Ovary (tissue), 3 donors: ENCODE results near the gene USP20.

Experiments used
- EP300 ChIP-seq: sonication (generic); formaldehyde crosslinking; IDR thresholded peaks from one replicate; pipeline ENCODE4 v1.6.1; 2017; ENCODE audit warnings: antibody characterized with exemption
- POLR2A ChIP-seq: fragments of 450-650 bp; IDR thresholded peaks from one replicate; pipeline ENCODE4 v1.6.1; 2017; ENCODE audit warnings: antibody characterized with exemption, mild to moderate bottlenecking, moderate library complexity
- TF ChIP-seq, protein P1 (sequence below), 3 donors: fragments of 450-650 bp in 2 of 3; fragments of 200-600 bp in 1 of 3; IDR thresholded peaks; one replicate each; pipeline versions ENCODE4 v1.5.1 to v1.8.0; 2016 to 2022; ENCODE audit warnings: antibody characterized with exemption in 3 of 3, mild to moderate bottlenecking in 1 of 3
- donor health status: DM: no; HTN: no; CAD: no.

- TF ChIP-seq POLR2A: no peak
- TF ChIP-seq, protein P1, sequence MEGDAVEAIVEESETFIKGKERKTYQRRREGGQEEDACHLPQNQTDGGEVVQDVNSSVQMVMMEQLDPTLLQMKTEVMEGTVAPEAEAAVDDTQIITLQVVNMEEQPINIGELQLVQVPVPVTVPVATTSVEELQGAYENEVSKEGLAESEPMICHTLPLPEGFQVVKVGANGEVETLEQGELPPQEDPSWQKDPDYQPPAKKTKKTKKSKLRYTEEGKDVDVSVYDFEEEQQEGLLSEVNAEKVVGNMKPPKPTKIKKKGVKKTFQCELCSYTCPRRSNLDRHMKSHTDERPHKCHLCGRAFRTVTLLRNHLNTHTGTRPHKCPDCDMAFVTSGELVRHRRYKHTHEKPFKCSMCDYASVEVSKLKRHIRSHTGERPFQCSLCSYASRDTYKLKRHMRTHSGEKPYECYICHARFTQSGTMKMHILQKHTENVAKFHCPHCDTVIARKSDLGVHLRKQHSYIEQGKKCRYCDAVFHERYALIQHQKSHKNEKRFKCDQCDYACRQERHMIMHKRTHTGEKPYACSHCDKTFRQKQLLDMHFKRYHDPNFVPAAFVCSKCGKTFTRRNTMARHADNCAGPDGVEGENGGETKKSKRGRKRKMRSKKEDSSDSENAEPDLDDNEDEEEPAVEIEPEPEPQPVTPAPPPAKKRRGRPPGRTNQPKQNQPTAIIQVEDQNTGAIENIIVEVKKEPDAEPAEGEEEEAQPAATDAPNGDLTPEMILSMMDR (IDR thresholded peaks at IDR 0.05): no peak
- no peak for TF ChIP-seq EP300
Measured at GRCh38 chr9:129861447-129861827, 26.2 kb downstream of the USP20 start.
